Neural cell (in vitro differentiated cells): Measurements from ENCODE around the gene RSF1. TPM values are rescaled to one million over a fixed set of nuclear protein-coding genes. Genes with fewer than 3 reads are reported as not detected.

Source experiments
- H2AFZ ChIP-seq: fragments of 200-600, 300-800 bp; sonication (generic), shearing (Covaris generic); 2 replicates; pipeline ENCODE4 v1.6.0; 2014; ENCODE audit warnings: low read depth, mild to moderate bottlenecking, antibody characterized with exemption, low read length, moderate library complexity
- H3F3A ChIP-seq: fragments of 200-600 bp; shearing (Covaris generic); 2 replicates; pipeline ENCODE4 v1.6.1; 2016; ENCODE audit warnings: mild to moderate bottlenecking, moderate library complexity, mixed read lengths, antibody characterized with exemption, low read length; ENCODE audit not compliant: insufficient read depth, poor library complexity, severe bottlenecking
- H3K27ac ChIP-seq: fragments of 200-600, 300-800 bp; sonication (generic), shearing (Covaris generic); 2 replicates; pipeline ENCODE4 v1.5.1; 2014; ENCODE audit warnings: mild to moderate bottlenecking, low read length, moderate library complexity
- H3K27me3 ChIP-seq: fragments of 300-800, 200-600 bp; sonication (generic), shearing (Covaris generic); 2 replicates; pipeline ENCODE4 v1.6.0; 2014; ENCODE audit warnings: mild to moderate bottlenecking, low read depth, low read length, moderate library complexity; ENCODE audit not compliant: insufficient read depth
- H3K36me3 ChIP-seq: fragments of 300-800, 200-600 bp; sonication (generic), shearing (Covaris generic); 2 replicates; pipeline ENCODE4 v1.5.1; 2014; ENCODE audit warnings: mild to moderate bottlenecking, antibody characterized with exemption, low read length, moderate library complexity; ENCODE audit not compliant: insufficient read depth
- H3K4me2 ChIP-seq: fragments of 300-800, 200-600 bp; sonication (generic), shearing (Covaris generic); 2 replicates; pipeline ENCODE4 v1.6.0; 2014; ENCODE audit warnings: mild to moderate bottlenecking, low read length
- H3K4me3 ChIP-seq: fragments of 300-800, 200-600 bp; sonication (generic), shearing (Covaris generic); 2 replicates; pipeline ENCODE4 v1.5.1; 2014; ENCODE audit warnings: mild to moderate bottlenecking, low read length, moderate library complexity
- H3K79me2 ChIP-seq: fragments of 200-600 bp; shearing (Covaris generic); replicated peaks from 2 replicates; pipeline ENCODE4 v1.6.0; 2014; ENCODE audit warnings: mild to moderate bottlenecking, low read length, moderate library complexity; ENCODE audit not compliant: insufficient read depth
- H3K9ac ChIP-seq: fragments of 300-800, 200-600 bp; sonication (generic), shearing (Covaris generic); 2 replicates; pipeline ENCODE4 v1.6.1; 2016; ENCODE audit warnings: mild to moderate bottlenecking, low read length, mixed read lengths
- H3K9me2 ChIP-seq: fragments of 200-600 bp; shearing (Covaris generic); 2 replicates; pipeline ENCODE4 v1.6.1; 2016; ENCODE audit warnings: mild to moderate bottlenecking, low read length, mixed read lengths; ENCODE audit not compliant: insufficient read depth
- H3K9me3 ChIP-seq: fragments of 200-600, 300-800 bp; sonication (generic), shearing (Covaris generic); 2 replicates; pipeline ENCODE4 v1.6.1; 2016; ENCODE audit warnings: mild to moderate bottlenecking, mixed run types, low read length, moderate library complexity, mixed read lengths
- H4K20me1 ChIP-seq: fragments of 200-600 bp; shearing (Covaris generic); 2 replicates; pipeline ENCODE4 v1.6.1; 2016; ENCODE audit warnings: mild to moderate bottlenecking, mixed run types; ENCODE audit not compliant: insufficient read depth
- EP300 ChIP-seq: fragments of 450-650 bp; conservative IDR thresholded peaks from 2 replicates; pipeline ENCODE4 v1.6.1; 2014; ENCODE audit warnings: antibody characterized with exemption, mild to moderate bottlenecking, moderate library complexity; ENCODE audit not compliant: poor library complexity, severe bottlenecking
- EZH2 ChIP-seq: fragments of 200-600, 300-800 bp; shearing (Covaris generic), sonication (generic); IDR thresholded peaks from 2 replicates; pipeline ENCODE4 v1.6.1; 2014; ENCODE audit warnings: antibody characterized with exemption, low read length, borderline replicate concordance, mild to moderate bottlenecking; ENCODE audit not compliant: insufficient read depth, poor library complexity, severe bottlenecking
- MXI1 ChIP-seq: fragments of 450-650 bp; conservative IDR thresholded peaks from 2 replicates; pipeline ENCODE4 v1.6.1; 2014; ENCODE audit warnings: antibody characterized with exemption, mild to moderate bottlenecking; ENCODE audit not compliant: poor library complexity, severe bottlenecking
- POLR2AphosphoS5 ChIP-seq: IDR thresholded peaks from 2 replicates; pipeline ENCODE4 v1.6.1; 2012
- RAD21 ChIP-seq: fragments of 450-650 bp; conservative IDR thresholded peaks from 2 replicates; pipeline ENCODE4 v1.6.1; 2014; ENCODE audit warnings: antibody characterized with exemption, mild to moderate bottlenecking, moderate library complexity
- REST ChIP-seq: IDR thresholded peaks from 2 replicates; pipeline ENCODE4 v1.6.1; 2012; ENCODE audit warnings: borderline replicate concordance
- SMC3 ChIP-seq: fragments of 450-650 bp; conservative IDR thresholded peaks from 2 replicates; pipeline ENCODE4 v1.6.1; 2014; ENCODE audit warnings: antibody characterized with exemption, mild to moderate bottlenecking, moderate library complexity; ENCODE audit not compliant: poor library complexity
- TAF1 ChIP-seq: IDR thresholded peaks from 2 replicates; pipeline ENCODE4 v1.6.1; 2012; ENCODE audit warnings: low read depth
- polyA plus RNA-seq: library from polyadenylated mRNA; depleted of rRNA; stranded (reverse); fragments of >200 nt; gene quantifications from 2 replicates; pipeline ENCODE4 v1.2.3, GENCODE V29; 2014
- TF ChIP-seq, protein P1 (sequence below): fragments of 450-650 bp; IDR thresholded peaks from 2 replicates; pipeline ENCODE4 v1.5.1; 2014; ENCODE audit warnings: antibody characterized with exemption, mild to moderate bottlenecking, moderate library complexity; ENCODE audit not compliant: poor library complexity, severe bottlenecking

Gene RSF1
- polyA plus RNA-seq, 1 donor from 2014 or later: 19.1 TPM

- TF ChIP-seq POLR2AphosphoS5 (no peak), SMC3 (no peak), MXI1 (no peak), EP300 (no peak), TAF1 (no peak), REST (no peak), RAD21 (no peak), EZH2 (no peak)
- TF ChIP-seq, protein P1, sequence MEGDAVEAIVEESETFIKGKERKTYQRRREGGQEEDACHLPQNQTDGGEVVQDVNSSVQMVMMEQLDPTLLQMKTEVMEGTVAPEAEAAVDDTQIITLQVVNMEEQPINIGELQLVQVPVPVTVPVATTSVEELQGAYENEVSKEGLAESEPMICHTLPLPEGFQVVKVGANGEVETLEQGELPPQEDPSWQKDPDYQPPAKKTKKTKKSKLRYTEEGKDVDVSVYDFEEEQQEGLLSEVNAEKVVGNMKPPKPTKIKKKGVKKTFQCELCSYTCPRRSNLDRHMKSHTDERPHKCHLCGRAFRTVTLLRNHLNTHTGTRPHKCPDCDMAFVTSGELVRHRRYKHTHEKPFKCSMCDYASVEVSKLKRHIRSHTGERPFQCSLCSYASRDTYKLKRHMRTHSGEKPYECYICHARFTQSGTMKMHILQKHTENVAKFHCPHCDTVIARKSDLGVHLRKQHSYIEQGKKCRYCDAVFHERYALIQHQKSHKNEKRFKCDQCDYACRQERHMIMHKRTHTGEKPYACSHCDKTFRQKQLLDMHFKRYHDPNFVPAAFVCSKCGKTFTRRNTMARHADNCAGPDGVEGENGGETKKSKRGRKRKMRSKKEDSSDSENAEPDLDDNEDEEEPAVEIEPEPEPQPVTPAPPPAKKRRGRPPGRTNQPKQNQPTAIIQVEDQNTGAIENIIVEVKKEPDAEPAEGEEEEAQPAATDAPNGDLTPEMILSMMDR: no peak
- H3F3A ChIP-seq: no peaks in the 10 kb centered on the region
Observed at GRCh38 chr11:77779935-77780334, 40.6 kb downstream of the RSF1 start.

GRCh38 chr11:77778549-77778948 lies 42.0 kb downstream of the RSF1 start:
- no peak overlapping the region for H3K4me2 ChIP-seq
- no peaks in the 10 kb centered on the region for H4K20me1 ChIP-seq
- no peaks in the 10 kb centered on the region for H3K9me3 ChIP-seq
- no peaks in the 10 kb centered on the region for H3K9me2 ChIP-seq
- H3K27me3 ChIP-seq: no peaks in the 10 kb centered on the region
- no peak overlapping the region for H3K4me3 ChIP-seq
- H3K27ac ChIP-seq: no peak overlapping the region
- no peak overlapping the region for H3K9ac ChIP-seq
- no peaks in the 10 kb centered on the region for H3F3A ChIP-seq
- H3K79me2 ChIP-seq: peaks cover 45% of the 10 kb centered on the region
- no peak overlapping the region for H2AFZ ChIP-seq
- H3K36me3 ChIP-seq: no peaks in the 10 kb centered on the region
- TF ChIP-seq TAF1 (no peak), REST (no peak)

More at GRCh38 chr11:77779935-77780334, 40.6 kb downstream of the RSF1 start:
- H3K36me3 ChIP-seq: no peaks in the 10 kb centered on the region
- no peaks in the 10 kb centered on the region for H4K20me1 ChIP-seq
- no peak overlapping the region for H3K9ac ChIP-seq
- H3K27me3 ChIP-seq: no peaks in the 10 kb centered on the region
- H2AFZ ChIP-seq: no peak overlapping the region
- H3K79me2 ChIP-seq: peaks cover 44% of the 10 kb centered on the region
- no peaks in the 10 kb centered on the region for H3K9me2 ChIP-seq
- no peaks in the 10 kb centered on the region for H3K9me3 ChIP-seq
- no peak overlapping the region for H3K4me2 ChIP-seq
- H3K27ac ChIP-seq: no peak overlapping the region
- no peak overlapping the region for H3K4me3 ChIP-seq
